Measurements from ENCODE around the gene PLEKHB1.

PLEKHB1 gene

GRCh38 chr11:73693899-73694525, 47.6 kb downstream of the PLEKHB1 start:
- peak in 1 of 2 experiments; percentile 34 for DNase-seq

DNA sequence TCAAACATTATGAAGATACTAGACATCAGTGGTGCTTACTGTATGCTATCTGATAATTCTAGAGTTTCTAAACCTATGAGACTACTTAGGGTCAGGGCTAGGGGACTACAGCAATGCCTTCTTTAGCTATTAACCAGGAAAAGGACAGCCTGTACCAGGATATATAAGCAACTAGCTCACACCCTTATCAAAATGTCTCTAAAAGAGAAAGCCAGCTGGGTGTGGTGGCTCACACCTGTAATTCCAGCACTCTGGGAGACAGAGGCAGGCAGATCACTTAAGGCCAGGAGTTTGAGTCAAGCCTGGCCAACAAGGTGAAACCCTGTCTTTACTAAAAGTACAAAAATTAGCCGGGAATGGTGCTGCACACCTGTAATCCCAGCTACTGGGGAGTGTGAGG, 58.7 kb downstream of the PLEKHB1 start:
- no peak for DNase-seq

DNA sequence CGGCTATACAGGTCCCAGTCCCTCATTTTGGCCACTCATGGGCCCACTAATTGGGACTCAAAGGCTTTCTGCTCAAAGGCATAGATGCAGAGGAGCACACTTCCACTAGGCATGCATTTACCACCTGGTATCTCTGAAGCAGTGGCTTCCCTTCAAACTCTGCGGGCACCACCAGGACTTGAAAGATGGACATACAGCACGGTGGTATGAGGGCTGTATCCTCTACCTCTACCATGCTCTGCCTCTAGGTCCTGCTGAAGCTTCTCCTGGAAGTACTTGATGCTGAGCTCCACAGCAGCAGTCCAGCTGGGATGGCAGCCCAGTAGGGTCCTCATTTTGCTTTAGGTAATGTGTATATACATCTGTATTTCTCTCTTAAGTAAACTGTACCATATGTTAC, 64.6 kb downstream of the PLEKHB1 start:
- no peak for DNase-seq

Measured in NCI-H526 (cell line).